ELR (cell line): ENCODE measurements around the gene BEGAIN.

Experiments
- DNase-seq: peaks from one replicate; pipeline ENCODE4 v3.0.0-alpha.2; 2015; ENCODE audit warnings: low read depth

BEGAIN gene

GRCh38 chr14:100535287-100536120, 51.7 kb downstream of the BEGAIN start:
- DNase-seq: no peak

GRCh38 chr14:100534528-100535286, 52.5 kb downstream of the BEGAIN start:
- DNase-seq: no peak

GRCh38 chr14:100533656-100534485, 53.3 kb downstream of the BEGAIN start:
- no peak for DNase-seq

GRCh38 chr14:100532906-100533655, 54.1 kb downstream of the BEGAIN start:
- no peak for DNase-seq

DNA sequence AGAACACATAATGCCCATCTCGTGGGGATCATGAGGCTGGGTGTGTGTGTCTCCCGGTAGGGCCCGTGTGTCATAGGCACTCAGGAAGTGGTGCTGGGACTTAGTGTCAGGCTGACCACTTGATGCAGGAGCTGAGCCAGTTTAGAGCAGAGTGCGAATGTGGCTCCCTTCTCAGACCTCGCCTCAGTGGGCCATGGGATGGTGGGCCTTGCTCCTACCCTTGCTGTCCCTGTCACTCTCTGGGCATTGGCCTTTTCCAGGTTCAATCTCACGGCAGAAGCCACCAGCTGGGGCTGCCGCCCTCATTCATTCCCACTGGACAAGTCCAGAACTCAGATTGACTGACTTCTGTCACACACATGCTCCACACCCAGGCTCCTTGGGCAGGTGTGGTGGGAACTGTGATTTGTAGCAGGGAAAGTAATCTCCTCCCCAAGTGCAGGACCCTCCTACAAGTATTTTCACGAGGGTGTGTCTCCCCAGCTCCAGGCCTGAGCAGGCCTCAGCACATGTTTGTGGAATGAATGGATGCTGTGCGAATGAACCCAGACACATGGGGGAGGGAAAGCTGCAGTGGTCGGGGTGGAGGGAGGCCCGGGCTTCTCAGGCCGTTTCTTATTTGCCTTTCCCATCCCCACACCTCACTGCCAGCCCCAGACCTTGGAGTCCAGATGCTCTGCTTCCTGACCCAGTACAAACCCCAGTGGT, 54.9 kb downstream of the BEGAIN start:
- DNase-seq: no peak

GRCh38 chr14:100531152-100532121, 55.8 kb downstream of the BEGAIN start:
- no peak for DNase-seq

DNA sequence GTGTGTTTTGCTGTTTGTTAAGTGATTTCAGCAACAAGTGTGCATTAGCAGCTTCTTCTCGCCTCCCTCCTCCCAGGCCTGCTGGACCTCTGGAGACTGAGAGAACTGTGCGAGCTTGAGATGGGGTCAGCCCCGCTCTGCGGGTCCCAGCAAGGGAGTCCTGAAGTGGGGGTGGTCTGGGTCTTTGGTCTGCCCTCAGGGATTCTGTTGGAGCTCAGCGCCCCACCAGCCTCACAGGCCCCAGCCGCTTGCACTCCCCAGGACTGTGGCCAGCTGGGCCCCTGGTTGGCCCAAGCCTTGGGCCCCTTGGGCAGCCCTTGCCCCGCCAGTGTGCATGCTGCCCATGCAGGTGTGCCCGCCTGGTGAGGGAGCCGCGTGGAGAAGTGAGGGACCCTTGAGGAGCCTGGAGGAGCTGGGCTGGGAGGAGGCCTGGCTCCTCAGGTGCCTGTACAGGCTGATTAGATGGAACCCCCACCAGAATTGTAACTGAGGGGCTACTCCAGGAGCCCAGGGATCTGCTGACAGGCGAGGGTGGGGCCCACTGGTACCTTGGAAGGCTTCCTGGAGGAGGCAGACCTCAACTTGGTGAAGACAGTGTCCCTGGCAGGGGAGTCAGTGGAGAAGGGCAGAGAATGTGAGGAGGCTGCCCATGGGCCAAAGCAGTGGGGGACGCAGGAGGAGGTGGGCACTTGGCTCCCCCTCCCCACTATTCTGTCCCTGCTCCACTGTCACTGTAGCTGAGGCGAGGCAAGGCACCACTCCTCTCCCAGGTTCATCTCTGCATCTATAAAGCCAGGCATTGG, 56.7 kb downstream of the BEGAIN start:
- no peak for DNase-seq

DNA sequence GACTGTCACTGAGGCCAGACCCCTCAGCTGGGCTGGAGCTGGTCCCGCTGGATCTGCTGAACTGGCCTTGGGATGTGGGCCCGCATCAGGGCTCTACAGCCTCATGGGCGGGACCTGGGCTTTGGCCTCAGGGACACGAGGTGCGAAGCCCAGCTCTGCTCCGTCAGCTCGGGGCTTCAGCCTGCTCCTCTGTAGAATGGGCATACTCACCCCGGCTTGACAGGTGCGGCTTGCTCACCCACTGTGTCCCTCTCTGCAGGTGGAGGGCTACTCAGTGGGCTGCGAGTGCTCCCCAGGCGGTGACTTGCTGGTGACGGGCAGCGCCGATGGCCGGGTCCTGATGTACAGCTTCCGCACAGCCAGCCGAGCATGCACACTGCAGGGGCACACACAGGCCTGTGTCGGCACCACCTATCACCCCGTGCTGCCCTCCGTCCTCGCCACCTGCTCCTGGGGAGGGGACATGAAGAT, 57.6 kb downstream of the BEGAIN start:
- DNase-seq: no peak

DNA sequence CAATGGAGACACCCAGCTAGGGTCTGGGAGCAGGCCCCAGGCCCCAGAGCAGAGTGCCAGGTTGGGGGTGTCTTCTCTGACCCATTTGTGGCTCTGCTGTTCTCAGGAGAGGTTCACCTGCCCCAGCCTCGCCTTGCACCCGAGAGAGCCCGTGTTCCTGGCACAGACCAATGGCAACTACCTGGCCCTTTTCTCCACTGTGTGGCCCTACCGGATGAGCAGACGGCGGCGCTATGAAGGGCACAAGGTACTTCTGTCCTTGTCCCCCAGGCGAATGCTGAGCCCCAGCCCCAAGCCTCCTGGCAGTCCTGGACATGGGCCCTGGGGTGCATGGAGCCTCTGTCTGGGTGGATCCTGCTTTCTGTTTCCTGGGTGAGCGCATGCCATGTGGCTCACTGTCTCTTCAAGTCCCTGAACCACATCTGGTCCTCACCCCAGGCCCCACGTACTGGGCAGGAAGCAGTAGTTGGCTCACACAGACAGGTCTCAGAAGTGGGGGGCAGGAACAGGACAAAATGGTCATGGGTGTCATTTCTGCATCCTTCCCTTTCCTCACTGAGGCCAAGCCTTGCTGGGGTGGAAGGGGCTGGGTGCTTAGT, 58.2 kb downstream of the BEGAIN start:
- DNase-seq: no peak

DNA sequence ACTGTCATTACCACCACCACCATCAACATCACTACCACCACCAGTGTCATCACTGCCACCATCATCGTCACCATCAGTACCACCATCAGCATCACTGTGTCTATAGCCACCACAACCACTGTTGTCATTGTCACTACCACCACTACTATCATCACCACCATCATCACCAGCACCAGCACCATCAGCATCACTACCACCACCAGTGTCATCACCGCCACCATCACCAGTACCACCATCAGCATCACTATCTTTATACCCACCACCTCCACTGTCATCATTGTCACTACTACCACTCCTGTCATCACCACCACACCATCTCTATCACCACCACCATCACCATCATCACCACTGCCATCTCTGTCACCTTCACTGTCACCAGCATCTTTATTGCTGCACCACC, 60.6 kb downstream of the BEGAIN start:
- DNase-seq: no peak

DNA sequence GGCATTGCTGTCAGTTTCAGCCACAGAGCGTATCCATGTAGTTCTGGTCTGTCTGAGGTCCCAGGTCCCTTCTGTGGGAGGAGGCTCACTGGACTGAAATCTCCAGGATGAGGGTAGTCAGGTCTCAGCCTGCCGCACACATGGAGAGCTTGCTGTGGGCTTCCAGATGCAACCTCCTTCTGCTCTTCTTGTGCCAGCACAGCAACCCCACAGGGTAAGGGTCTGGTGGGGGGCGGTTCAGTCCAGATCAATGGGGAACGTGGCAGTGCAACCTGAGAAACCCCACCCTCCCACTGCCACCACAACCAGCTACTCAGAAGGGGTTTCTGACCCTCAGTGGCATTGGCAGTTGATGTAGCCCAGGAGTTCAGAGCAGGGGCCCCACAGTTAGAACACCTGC, 61.2 kb downstream of the BEGAIN start:
- DNase-seq: no peak

GRCh38 chr14:100525615-100526014, 61.6 kb downstream of the BEGAIN start:
- DNase-seq: no peak

- no peak for DNase-seq
Measured at GRCh38 chr14:100524933-100525243, 62.3 kb downstream of the BEGAIN start.

GRCh38 chr14:100524233-100524932, 62.8 kb downstream of the BEGAIN start:
- no peak for DNase-seq

GRCh38 chr14:100523843-100524169, 63.4 kb downstream of the BEGAIN start:
- DNase-seq: no peak

DNA sequence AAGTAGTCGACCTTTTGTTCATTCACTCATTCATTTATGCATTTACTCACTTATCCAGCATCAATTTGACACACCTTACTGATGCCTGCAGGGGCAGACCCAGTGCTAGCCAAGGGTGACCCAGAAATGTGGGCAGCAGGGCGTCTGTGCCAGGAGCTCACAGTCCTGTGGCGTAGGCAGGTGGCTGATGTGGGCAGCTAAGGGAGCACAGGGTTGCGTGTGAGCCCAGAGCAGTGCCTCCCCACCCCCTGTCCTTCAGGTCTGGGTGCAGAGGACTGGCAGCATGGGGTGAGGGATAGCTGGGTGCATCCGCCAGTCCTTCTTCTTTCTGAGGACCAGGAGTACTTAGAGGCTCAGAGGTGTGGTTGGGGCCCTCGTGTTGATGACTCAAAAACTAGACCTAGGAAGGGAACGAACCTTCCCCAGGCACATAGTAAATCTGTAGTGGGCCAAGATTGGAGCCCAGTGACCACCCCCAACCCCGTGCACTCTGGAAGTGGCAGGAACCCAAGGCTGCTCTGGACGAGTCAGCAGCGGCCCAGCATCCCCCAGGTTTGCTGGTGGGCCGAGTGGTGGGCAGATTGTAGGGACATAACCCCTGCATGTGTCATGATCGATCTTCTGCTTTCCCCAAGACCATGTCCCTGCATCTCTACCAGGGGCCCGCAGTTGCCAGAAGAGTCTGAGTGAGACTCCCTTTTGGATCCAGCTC, 63.9 kb downstream of the BEGAIN start:
- no peak for DNase-seq

GRCh38 chr14:100522616-100523099, 64.6 kb downstream of the BEGAIN start:
- DNase-seq: no peak
